Renal pelvis (tissue), 12 donors: ENCODE measurements around the gene CAPN9. TPM values are rescaled to one million over a fixed set of nuclear protein-coding genes. Genes with fewer than 3 reads are reported as not detected.
"Not testable (repeated sequence)": the region's sequence is repeated elsewhere in the genome, so short reads cannot be mapped to it uniquely, and the experiment has no call there.

ENCODE experiments used
- DNase-seq: peaks from one replicate; pipeline ENCODE4 v3.0.0-alpha.2; 2013
- long read RNA-seq, 16 experiments: transcript quantifications; one replicate each; lab custom pipeline, GENCODE V29; 2026
- polyA plus RNA-seq, 3 donors: library from polyadenylated mRNA; unstranded; fragments of 120-200 nt; gene quantifications; one replicate each; pipeline ENCODE4 v1.2.1, GENCODE V29; 2013; ENCODE audit not compliant: insufficient read length in 3 of 3

Gene CAPN9, protein sequence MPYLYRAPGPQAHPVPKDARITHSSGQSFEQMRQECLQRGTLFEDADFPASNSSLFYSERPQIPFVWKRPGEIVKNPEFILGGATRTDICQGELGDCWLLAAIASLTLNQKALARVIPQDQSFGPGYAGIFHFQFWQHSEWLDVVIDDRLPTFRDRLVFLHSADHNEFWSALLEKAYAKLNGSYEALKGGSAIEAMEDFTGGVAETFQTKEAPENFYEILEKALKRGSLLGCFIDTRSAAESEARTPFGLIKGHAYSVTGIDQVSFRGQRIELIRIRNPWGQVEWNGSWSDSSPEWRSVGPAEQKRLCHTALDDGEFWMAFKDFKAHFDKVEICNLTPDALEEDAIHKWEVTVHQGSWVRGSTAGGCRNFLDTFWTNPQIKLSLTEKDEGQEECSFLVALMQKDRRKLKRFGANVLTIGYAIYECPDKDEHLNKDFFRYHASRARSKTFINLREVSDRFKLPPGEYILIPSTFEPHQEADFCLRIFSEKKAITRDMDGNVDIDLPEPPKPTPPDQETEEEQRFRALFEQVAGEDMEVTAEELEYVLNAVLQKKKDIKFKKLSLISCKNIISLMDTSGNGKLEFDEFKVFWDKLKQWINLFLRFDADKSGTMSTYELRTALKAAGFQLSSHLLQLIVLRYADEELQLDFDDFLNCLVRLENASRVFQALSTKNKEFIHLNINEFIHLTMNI
- polyA plus RNA-seq, result 1 to 10 TPM; 1.0 to 1.9 (median 1.1) TPM
- long read RNA-seq, donor 1, result 0 reads
- long read RNA-seq, donor 2, result 0 reads
- long read RNA-seq, donor 3, result 0 reads
- long read RNA-seq, donor 4, result 0 reads
- long read RNA-seq, donor 5, result 0 reads
- long read RNA-seq, donor 6, result 0 reads
- long read RNA-seq, donor 7, result 0 reads
- long read RNA-seq, donor 8, partial matches to known transcripts, result 19 of 44 reads
- long read RNA-seq, donor 8, other reads (novel, unspliced or antisense), result 25 of 44 reads
- long read RNA-seq, donor 9, result 0 reads
- long read RNA-seq, donor 10, result 0 reads
- long read RNA-seq, donor 11, result 0 reads
- long read RNA-seq, donor 12, result 0 reads
- long read RNA-seq, donor 13, partial matches to known transcripts, result 0 of 1 reads
- long read RNA-seq, donor 13, other reads (novel, unspliced or antisense), result 0 of 1 reads
- long read RNA-seq, donor 14, result 0 reads
- long read RNA-seq, donor 15, partial matches to known transcripts, result 0 of 1 reads
- long read RNA-seq, donor 15, other reads (novel, unspliced or antisense), result 0 of 1 reads
- long read RNA-seq, donor 16, result 0 reads

DNA sequence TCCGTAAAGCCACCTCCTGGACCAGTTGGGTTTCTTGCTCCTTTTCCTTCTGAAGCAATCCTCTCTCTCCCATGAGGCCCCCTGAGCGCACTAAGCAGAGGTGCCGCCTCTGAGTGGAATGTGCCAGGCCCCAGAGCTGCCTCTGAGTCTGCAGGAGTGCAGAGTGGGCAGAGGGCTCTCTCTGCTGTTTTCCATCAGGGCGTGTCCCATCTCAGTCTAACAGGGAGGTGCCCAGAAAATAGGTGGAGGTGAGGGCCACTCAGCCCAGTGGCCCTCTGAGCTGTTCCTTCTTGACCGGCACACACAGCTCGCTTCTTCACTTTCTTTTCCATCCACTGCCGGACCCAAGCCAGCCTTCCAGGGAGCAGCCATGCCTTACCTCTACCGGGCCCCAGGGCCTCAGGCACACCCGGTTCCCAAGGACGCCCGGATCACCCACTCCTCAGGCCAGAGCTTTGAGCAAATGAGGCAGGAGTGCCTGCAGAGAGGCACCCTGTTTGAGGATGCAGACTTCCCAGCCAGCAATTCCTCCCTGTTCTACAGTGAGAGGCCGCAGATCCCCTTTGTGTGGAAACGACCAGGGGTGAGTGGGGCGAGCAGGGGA is at the start of gene CAPN9:
Gene CAPN9 (plus strand): TSS at position 262 of the 604 bp plus-strand sequence. CDS start 109 bp downstream, at position 371.
- no peak for DNase-seq

DNA sequence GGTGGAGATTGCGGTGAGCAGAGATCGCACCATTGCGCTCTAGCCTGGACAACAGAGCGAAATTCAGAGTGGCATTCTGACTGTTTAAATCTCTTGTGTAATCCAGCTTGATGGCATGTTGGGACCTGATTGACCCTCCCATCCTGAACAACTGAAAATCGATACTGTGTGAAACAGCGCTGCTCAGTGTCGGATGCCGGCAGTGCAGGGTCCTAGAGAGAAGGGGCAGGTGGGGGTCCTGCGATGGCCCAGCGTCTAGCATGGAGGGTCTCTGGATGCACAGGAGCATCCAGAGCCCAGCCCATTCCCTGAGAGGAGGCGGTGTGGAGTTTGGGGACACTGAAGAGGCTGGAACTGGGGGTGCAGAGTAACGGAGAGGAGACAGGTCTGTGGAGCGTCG is 49.1 kb upstream of the CAPN9 start:
- no peak for DNase-seq

- DNase-seq, result not testable (repeated sequence)
Measured at GRCh38 chr1:230698964-230699363, 48.2 kb upstream of the CAPN9 start.

GRCh38 chr1:230699716-230700115 is 47.5 kb upstream of the CAPN9 start:
- DNase-seq, result no peak

DNA sequence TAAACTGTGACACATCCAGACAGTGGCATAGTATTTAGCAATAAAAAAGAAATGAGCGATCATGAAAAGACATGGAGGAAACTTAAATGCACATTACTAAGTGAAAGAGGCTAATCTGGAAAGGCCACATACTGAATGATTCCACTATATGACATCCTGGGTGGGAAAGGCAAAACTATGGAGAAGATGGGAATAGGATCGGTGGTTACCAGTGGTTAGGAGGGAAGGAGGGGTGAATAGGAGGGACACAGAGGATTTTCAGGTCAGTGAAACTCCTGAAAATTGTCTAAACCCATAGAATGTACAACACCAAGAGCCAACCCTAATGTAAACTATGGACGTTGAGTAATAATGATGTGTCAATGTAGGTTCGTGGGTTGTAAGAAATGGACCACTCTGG is 47.1 kb upstream of the CAPN9 start:
- DNase-seq, result no peak

DNA sequence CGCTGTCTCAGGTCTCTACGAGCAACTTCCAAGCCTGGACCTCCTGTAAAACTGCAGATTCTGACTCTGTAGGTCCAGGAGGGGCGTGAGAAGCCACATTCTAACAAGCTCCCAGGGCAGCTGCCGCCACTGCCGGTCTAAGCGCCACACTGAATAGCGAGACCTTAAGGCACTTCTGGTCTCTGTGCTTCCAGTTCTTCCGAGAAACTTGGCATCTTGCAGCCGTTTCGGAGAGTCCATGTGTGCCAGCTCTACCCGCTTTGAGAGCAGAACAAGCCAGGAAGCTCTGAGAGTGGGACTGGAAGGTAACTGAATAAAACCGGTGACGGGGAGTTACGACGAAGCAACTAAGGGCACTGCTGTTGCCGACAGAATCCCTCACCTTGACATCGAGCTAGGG is 45.8 kb upstream of the CAPN9 start:
- no peak for DNase-seq

DNA sequence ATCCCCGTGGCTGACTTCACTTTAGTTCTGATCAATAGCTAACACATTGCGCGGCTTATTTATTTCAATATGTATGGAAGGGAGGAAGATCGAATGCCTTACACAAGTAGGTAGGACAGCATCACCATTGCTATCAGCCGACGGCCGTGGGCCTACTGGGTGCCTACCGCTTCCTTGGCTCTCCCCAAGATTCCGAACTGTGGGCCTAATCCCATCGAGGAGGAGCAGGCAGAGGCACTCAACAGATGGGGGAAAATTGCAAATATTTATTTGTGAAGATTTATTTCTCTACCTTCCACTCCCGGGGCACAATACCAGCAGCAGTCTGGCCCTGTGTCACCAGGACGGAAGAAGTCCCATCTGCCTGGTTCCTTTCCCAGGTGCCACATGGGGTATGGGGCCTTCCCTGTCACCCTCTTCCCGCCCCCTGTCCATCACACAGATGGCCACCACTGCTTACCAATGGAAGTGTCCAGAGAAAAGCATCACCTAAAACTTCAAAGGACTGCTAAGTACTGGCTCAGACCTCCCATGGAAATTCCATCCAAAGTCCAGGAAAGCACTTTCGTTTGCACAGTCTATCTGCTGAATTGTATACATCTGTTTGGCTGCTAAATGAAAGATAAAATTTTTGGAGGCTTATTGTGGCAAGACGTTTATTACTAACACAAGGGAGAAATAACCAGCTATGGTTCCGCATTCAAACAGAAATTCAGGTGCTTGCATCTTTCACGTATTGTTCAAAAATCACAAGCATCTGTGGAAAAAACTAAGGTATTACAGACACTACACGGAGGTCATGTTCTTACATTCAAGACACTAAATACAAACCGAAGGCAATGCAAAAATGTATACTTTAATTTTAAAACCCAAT is 45.1 kb upstream of the CAPN9 start:
- no peak for DNase-seq

DNA sequence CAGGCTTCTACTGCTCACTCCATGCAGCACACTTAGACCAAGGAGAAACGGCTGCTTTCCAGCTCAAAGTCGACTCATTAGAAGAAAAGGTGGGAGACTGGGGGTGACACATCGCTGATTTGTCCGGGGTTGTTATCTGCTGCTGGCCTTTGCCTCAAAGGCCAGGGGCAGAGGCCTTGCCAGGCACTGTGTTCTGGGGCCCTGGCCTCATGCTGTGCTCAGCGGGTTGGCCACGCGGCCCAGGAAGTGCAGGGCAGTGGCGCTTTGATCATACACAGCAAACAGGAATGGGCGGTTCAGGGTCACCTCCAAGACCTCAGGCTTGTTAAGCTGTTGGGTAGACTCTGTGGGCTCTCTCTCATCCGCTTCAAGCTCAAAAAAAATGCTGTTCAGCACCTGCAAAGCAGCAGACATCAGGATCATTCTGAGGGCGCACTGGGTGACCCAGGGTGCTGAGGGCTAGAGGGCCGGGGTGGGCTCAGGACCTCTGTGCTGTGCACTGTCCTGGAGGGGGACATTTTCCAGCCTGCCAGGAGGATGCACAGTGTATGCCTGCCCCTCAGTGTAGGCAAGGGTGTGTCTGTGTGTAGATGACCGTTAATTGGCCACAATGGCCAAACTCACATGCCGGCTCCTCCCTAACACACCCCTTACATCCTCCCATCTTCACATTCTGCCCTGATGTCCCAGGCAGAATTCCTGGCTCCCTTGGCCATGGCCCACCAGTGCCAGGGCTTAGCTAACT is 44.1 kb upstream of the CAPN9 start:
- DNase-seq, result peak; percentile 37

DNA sequence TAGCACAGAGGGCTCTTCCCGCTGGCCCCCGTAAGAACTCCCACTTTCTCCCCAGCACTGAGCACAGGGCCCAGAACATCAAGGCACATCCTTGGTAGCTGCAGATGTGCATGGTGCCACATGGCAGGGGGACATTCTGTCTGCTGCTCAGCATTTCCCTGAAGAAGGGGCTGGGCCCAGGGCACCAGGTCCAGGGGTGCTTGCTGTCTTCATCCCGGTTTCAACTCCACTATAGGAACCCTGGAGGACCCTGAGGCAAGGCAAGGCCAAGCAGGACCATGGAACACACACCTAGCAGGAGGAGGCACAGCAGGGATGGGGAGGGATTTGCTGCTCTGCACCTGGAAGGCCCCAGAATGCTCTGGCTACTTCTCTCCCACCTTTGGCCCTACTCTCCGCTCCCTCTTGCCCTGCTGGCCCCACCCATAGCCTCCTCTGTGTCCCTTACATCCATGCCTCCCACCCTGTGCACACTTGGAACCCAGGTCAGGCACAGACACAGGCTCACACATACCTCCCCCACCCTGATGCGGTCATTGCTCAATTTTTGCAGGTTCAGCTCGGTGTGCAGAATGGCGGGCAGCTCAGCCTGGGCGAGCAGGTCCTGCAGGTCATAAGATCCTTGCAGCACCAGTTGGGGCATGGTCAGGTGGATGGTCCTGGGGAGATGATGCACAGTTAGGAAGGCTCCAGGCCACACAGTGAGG is 43.4 kb upstream of the CAPN9 start:
- no peak for DNase-seq

GRCh38 chr1:230704830-230705229 is 42.4 kb upstream of the CAPN9 start:
- DNase-seq, result no peak

GRCh38 chr1:230705289-230706019 is 41.7 kb upstream of the CAPN9 start:
- DNase-seq, result no peak

- DNase-seq, result no peak
Measured at GRCh38 chr1:230706020-230706699, 41.0 kb upstream of the CAPN9 start.

- no peak for DNase-seq
Measured at GRCh38 chr1:230706887-230707731, 40.1 kb upstream of the CAPN9 start.

- DNase-seq, result no peak
Measured at GRCh38 chr1:230707732-230708630, 39.2 kb upstream of the CAPN9 start.

DNA sequence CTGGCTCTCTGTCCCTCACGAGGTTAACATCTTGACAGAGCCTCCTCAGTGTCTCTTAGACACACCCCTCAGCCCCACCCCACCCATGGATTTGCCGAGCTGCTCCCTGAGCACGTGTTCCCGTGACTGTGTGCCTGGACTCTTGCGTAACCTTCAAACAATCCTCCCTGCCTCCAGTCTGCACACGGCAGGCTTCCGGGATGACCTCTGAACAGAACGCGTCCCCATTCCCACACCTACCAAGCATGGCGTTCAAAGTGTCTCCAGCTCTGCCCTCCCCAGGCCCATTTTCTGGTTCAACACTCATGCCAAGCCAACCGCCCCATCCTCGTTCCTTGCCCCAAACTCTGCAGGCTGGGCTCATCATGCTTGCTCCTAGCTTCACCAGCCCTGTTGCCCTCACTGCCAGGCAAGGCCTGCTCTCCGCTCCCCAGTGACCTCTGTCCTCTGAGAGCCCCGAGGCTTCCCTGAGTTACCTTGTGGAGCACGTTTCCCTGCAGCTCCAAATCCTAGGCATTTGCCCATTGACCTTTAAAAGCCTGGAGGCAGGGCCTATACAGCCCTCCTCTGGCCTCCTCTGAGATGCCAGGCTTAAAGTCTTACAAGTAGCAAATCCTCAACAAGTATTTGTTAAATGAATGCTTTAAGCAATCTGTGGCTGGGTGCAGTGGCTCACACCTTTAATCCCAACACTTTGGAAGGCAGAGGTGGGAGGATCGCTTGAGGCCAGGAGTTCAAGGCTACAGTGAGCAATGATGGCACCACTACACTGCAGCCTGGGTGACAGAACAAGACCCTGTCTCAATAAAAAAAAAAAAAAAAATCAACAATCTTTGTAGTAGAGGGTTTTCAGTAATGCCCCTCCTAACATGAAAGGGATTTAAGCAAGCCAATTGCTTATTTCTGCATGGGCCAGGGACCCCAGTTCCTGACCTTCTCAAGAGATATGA is 38.3 kb upstream of the CAPN9 start:
- DNase-seq, result no peak
